ENCODE measurements around the gene APCDD1L. TPM values are rescaled to one million over a fixed set of nuclear protein-coding genes. Genes with fewer than 3 reads are reported as not detected.

APCDD1L gene
- total RNA-seq, 6 experiments from 2014 or later: 14.5 to 43.3 (median 34.9) TPM

- Mint-ChIP-seq H3K27ac (peak overlapping the region; percentile 89), H3K27me3 (ENCODE audit: insufficient read depth) (peaks cover 2% of the 10 kb centered on the region), H3K4me3 (no peak overlapping the region), H3K36me3 (ENCODE audit: low read depth) (peaks cover 40% of the 10 kb centered on the region), H3K4me1 (ENCODE audit: low read depth) (peaks cover 39% of the 10 kb centered on the region), H3K9me3 (peaks cover 28% of the 10 kb centered on the region)
- no peak for DNase-seq
- TF ChIP-seq CTCF (IDR thresholded peaks at IDR 0.05): no peak
These were observed 8.1 kb upstream of the APCDD1L start for GRCh38 chr20:58523072-58523970.

GRCh38 chr20:58522666-58523065, 7.5 kb upstream of the APCDD1L start:
- Mint-ChIP-seq H3K9me3 (peaks cover 28% of the 10 kb centered on the region), H3K4me3 (no peak overlapping the region), H3K27me3 (ENCODE audit: insufficient read depth) (peaks cover 2% of the 10 kb centered on the region), H3K4me1 (ENCODE audit: low read depth) (peaks cover 45% of the 10 kb centered on the region), H3K27ac (no peak overlapping the region), H3K36me3 (ENCODE audit: low read depth) (peaks cover 40% of the 10 kb centered on the region)
- no peak for TF ChIP-seq CTCF (IDR thresholded peaks at IDR 0.05)
- no peak for DNase-seq

- H3K36me3 Mint-ChIP-seq (ENCODE audit: low read depth): peaks cover 32% of the 10 kb centered on the region
- H3K27ac Mint-ChIP-seq: no peak overlapping the region
- no peak for DNase-seq
- peaks cover 54% of the 10 kb centered on the region for H3K4me1 Mint-ChIP-seq (ENCODE audit: low read depth)
- H3K9me3 Mint-ChIP-seq: peaks cover 22% of the 10 kb centered on the region
- peaks cover 2% of the 10 kb centered on the region; the same call in 1 of the 2 replicates for H3K27me3 Mint-ChIP-seq (ENCODE audit: insufficient read depth)
- no peak overlapping the region for H3K4me3 Mint-ChIP-seq
- TF ChIP-seq CTCF (IDR thresholded peaks at IDR 0.05): no peak
These were observed 6.6 kb upstream of the APCDD1L start for GRCh38 chr20:58521763-58522162.

- TF ChIP-seq CTCF (IDR thresholded peaks at IDR 0.05): no peak
- H3K4me1 Mint-ChIP-seq (ENCODE audit: low read depth): peaks cover 62% of the 10 kb centered on the region
These were observed 4.9 kb upstream of the APCDD1L start for GRCh38 chr20:58519940-58520712.

GRCh38 chr20:58518896-58519593, 3.8 kb upstream of the APCDD1L start:
- Mint-ChIP-seq H3K4me3 (no peak overlapping the region), H3K9me3 (no peaks in the 10 kb centered on the region), H3K27ac (no peak overlapping the region), H3K27me3 (ENCODE audit: insufficient read depth) (peaks cover 3% of the 10 kb centered on the region; the same call in 1 of the 2 replicates), H3K4me1 (ENCODE audit: low read depth) (peaks cover 51% of the 10 kb centered on the region), H3K36me3 (ENCODE audit: low read depth) (peaks cover 5% of the 10 kb centered on the region; the same call in 1 of the 2 replicates)
- no peak for TF ChIP-seq CTCF (IDR thresholded peaks at IDR 0.05)
- DNase-seq: no peak

More at GRCh38 chr20:58519940-58520712, 4.9 kb upstream of the APCDD1L start:
- no peak overlapping the region for H3K27ac Mint-ChIP-seq
- H3K4me3 Mint-ChIP-seq: no peak overlapping the region
- peaks cover 3% of the 10 kb centered on the region; the same call in 1 of the 2 replicates for H3K27me3 Mint-ChIP-seq (ENCODE audit: insufficient read depth)
- H3K36me3 Mint-ChIP-seq (ENCODE audit: low read depth): peaks cover 15% of the 10 kb centered on the region
- peaks cover 6% of the 10 kb centered on the region for H3K9me3 Mint-ChIP-seq
- no peak for DNase-seq
